OCI-LY3 (cell line): ENCODE data around the gene MYH16.
"Not testable (repeated sequence)": the region's sequence is repeated elsewhere in the genome, so short reads cannot be mapped to it uniquely, and the experiment has no call there.

Experiments
- EZH2phosphoT487 ChIP-seq: fragments of 200-600 bp; shearing (Covaris generic); IDR thresholded peaks from 2 replicates; pipeline ENCODE4 v1.6.1; 2018; ENCODE audit warnings: antibody characterized with exemption, mixed run types, low read depth
- TF ChIP-seq, protein P1 (sequence below): fragments of 200-600, 300-600 bp; sonication (generic); IDR thresholded peaks from 2 replicates; pipeline ENCODE4 v1.5.1; 2014; ENCODE audit warnings: antibody characterized with exemption, low read length, low read depth

DNA sequence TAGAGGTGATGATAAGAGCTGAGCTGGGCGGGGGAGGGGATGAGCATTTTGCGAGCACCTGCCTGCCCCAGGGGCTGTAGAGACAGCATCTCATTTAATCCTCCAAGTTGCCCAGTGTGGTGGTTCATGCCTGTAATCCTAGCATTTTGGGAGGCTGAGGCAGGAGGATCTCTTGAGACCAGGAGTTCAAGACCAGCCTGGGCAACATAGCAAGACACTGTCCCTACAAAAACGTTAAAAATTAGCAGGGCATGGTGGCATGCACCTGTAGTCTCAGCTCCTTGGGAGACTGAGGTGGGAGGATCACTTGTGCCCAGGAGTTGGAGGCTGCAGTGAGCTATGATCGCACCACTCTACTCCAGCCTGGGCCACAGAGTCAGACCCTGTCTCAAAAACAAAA is 39.7 kb upstream of the MYH16 start:
- TF ChIP-seq EZH2phosphoT487, result not testable (repeated sequence)
- TF ChIP-seq, protein P1, sequence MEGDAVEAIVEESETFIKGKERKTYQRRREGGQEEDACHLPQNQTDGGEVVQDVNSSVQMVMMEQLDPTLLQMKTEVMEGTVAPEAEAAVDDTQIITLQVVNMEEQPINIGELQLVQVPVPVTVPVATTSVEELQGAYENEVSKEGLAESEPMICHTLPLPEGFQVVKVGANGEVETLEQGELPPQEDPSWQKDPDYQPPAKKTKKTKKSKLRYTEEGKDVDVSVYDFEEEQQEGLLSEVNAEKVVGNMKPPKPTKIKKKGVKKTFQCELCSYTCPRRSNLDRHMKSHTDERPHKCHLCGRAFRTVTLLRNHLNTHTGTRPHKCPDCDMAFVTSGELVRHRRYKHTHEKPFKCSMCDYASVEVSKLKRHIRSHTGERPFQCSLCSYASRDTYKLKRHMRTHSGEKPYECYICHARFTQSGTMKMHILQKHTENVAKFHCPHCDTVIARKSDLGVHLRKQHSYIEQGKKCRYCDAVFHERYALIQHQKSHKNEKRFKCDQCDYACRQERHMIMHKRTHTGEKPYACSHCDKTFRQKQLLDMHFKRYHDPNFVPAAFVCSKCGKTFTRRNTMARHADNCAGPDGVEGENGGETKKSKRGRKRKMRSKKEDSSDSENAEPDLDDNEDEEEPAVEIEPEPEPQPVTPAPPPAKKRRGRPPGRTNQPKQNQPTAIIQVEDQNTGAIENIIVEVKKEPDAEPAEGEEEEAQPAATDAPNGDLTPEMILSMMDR, result not testable (repeated sequence)
